Measurements from ENCODE around the gene DLEC1.

DNA sequence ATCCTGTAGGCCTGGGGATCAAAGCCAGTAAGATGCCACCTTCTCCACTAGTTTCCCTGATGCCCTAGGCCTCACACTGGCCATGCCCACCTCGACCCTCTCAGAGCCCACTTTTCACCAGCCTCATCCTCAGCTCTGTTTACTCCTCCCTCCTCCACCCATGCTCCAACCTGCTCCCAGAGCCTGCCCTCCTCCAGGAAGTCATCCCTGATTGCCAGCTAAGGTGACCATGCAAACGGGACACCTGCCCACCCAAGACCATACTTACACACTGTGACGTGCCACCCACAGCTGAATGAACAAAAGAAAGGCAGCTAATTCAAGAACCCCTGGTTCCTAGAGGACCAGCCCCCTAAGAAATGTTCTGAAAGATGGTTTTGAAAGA, 18.7 kb upstream of the DLEC1 start:
- TF ChIP-seq POLR2AphosphoS5 (IDR thresholded peaks at IDR 0.05; ENCODE audit: low read depth, low read length) (no peak), POLR2A (IDR thresholded peaks at IDR 0.05; ENCODE audit: low read depth, low read length) (no peak), TAF1 (IDR thresholded peaks at IDR 0.05; ENCODE audit: low read depth, low read length) (no peak), SPI1 (IDR thresholded peaks at IDR 0.05; ENCODE audit: low read depth, low read length) (no peak), PAX5 (IDR thresholded peaks at IDR 0.05; ENCODE audit: insufficient read depth, low read length, severe bottlenecking) (no peak)
